ENCODE measurements around the gene FNDC3B. TPM values are rescaled to one million over a fixed set of nuclear protein-coding genes. Genes with fewer than 3 reads are reported as not detected.

The FNDC3B gene
- total and polyA plus RNA-seq, 7 donors = 16.2 to 93.9 (median 50.3) TPM

GRCh38 chr3:172288651-172289050, 249.3 kb downstream of the FNDC3B start:
- Histone ChIP-seq H3K4me1 (peaks cover 0 to 39% (median 25%) of the 10 kb centered on the region in 4 donors), H3K4me3 (no peak overlapping the region), H3K9me3 (no peaks in the 10 kb centered on the region), H3K27ac (peak overlapping the region in 2 of 4 donors; percentile 14 to 47), H3K36me3 (peaks cover 0 to 26% (median 10%) of the 10 kb centered on the region in 4 donors), H3K27me3 (no peaks in the 10 kb centered on the region)
- intact Hi-C loops (cut with DNase I) = loop anchor here (5.0 kb wide), 1 partner anchor 44 kb away; no protein-coding TSS in a partner anchor
- TF ChIP-seq EP300 (IDR thresholded peaks at IDR 0.05) = no peak
- no peak for TF ChIP-seq POLR2A (IDR thresholded peaks at IDR 0.05)
- TF ChIP-seq, protein P1, sequence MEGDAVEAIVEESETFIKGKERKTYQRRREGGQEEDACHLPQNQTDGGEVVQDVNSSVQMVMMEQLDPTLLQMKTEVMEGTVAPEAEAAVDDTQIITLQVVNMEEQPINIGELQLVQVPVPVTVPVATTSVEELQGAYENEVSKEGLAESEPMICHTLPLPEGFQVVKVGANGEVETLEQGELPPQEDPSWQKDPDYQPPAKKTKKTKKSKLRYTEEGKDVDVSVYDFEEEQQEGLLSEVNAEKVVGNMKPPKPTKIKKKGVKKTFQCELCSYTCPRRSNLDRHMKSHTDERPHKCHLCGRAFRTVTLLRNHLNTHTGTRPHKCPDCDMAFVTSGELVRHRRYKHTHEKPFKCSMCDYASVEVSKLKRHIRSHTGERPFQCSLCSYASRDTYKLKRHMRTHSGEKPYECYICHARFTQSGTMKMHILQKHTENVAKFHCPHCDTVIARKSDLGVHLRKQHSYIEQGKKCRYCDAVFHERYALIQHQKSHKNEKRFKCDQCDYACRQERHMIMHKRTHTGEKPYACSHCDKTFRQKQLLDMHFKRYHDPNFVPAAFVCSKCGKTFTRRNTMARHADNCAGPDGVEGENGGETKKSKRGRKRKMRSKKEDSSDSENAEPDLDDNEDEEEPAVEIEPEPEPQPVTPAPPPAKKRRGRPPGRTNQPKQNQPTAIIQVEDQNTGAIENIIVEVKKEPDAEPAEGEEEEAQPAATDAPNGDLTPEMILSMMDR (IDR thresholded peaks at IDR 0.05) = no peak
- no peak for TF ChIP-seq POLR2AphosphoS5 (IDR thresholded peaks at IDR 0.05)
- 71 to 86% methylated on average over 4 of the region's 4 CpGs for WGBS, 2 donors
- no peak for DNase-seq

- H3K4me1 ChIP-seq = peaks cover 0 to 39% (median 22%) of the 10 kb centered on the region in 4 donors
- 83 to 84% methylated on average over 6 of the region's 6 CpGs for WGBS, 2 donors
- peak overlapping the region in 3 of 4 donors; percentile 5 to 49 (median 47) for H3K27ac ChIP-seq
- no peaks in the 10 kb centered on the region for H3K9me3 ChIP-seq
- H3K36me3 ChIP-seq = peaks cover 0 to 31% (median 12%) of the 10 kb centered on the region in 4 donors
- H3K27me3 ChIP-seq = no peaks in the 10 kb centered on the region
- H3K4me3 ChIP-seq = no peak overlapping the region
- TF ChIP-seq POLR2AphosphoS5 (IDR thresholded peaks at IDR 0.05) (no peak), POLR2A (IDR thresholded peaks at IDR 0.05) (no peak)
- TF ChIP-seq, protein P1 (IDR thresholded peaks at IDR 0.05) = peak; percentile 9 to 53 (median 34)
- intact Hi-C loops (cut with DNase I) = loop anchor here (5.0 kb wide), 1 partner anchor 43 kb away; no protein-coding TSS in a partner anchor
- peak; percentile 68 for DNase-seq
These were observed 250.2 kb downstream of the FNDC3B start for GRCh38 chr3:172289583-172289982.

DNA sequence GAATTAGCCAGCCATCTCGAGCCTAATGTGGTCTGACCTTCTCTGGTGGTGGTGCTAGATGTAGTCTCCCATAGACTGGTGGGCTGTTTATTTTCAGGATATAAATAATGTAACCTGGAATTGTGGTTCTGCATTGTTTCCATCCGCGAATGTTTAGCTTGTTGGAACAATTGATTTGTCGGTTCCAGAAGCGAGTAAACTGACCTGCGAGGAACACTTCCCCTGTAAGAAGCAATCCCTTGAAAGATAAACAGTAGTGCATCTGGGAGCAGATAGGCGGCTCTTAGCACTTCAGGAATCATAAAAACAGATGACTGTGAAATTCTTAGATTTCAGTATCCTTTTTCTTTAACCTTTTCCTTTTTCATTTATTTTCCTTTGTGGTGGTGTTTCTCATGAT, 251.1 kb downstream of the FNDC3B start:
- peaks cover 0 to 39% (median 22%) of the 10 kb centered on the region in 4 donors for H3K4me1 ChIP-seq

GRCh38 chr3:172291650-172292049, 252.3 kb downstream of the FNDC3B start:
- TF ChIP-seq POLR2A (IDR thresholded peaks at IDR 0.05) (no peak), POLR2AphosphoS5 (IDR thresholded peaks at IDR 0.05) (no peak), EP300 (IDR thresholded peaks at IDR 0.05) (no peak)
- TF ChIP-seq, protein P1 (IDR thresholded peaks at IDR 0.05) = no peak
- H3K27me3 ChIP-seq = no peaks in the 10 kb centered on the region
- H3K27ac ChIP-seq = no peak overlapping the region
- H3K4me1 ChIP-seq = peaks cover 0 to 35% (median 18%) of the 10 kb centered on the region in 4 donors
- H3K4me3 ChIP-seq = no peak overlapping the region
- 84 to 93% methylated on average over 3 of the region's 3 CpGs for WGBS, 2 donors
- H3K36me3 ChIP-seq = peaks cover 0 to 42% (median 14%) of the 10 kb centered on the region in 4 donors
- DNase-seq = no peak
- intact Hi-C loops (cut with DNase I) = no loop called here
- no peaks in the 10 kb centered on the region for H3K9me3 ChIP-seq

More for the DNA sequence above, 251.1 kb downstream of the FNDC3B start:
- no peaks in the 10 kb centered on the region for H3K9me3 ChIP-seq
- intact Hi-C loops (cut with DNase I) = no loop called here
- no peak for DNase-seq
- no peak overlapping the region for H3K4me3 ChIP-seq
- TF ChIP-seq, protein P1 (IDR thresholded peaks at IDR 0.05) = peak in 1 of 4 experiments; percentile 9
- TF ChIP-seq POLR2AphosphoS5 (IDR thresholded peaks at IDR 0.05) = no peak
- peaks cover 0 to 35% (median 15%) of the 10 kb centered on the region in 4 donors for H3K36me3 ChIP-seq
- H3K27me3 ChIP-seq = no peaks in the 10 kb centered on the region
- WGBS, 2 donors = 82 to 87% methylated on average over 7 of the region's 7 CpGs
- peak overlapping the region in 2 of 4 donors; percentile 47 to 49 for H3K27ac ChIP-seq

DNA sequence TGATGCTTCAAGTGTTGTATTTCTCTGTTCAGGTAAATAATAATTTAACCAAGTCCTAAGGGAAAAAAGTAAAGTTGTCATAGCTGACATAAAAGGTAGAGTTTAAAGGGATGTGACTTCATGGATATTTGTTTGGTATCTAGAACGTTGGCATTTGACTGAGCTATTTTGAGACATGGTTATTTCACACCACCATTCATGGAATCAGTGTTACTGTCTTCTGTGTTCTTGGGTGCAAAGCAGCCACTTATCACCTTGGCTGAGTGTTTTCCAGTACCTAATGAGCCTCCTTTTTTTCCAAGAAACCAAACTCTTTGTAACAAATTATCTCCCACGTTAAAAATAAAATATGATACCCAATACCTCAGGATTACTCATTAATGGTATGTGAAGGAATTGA, 253.0 kb downstream of the FNDC3B start:
- 78 to 84% methylated on average over 2 of the region's 2 CpGs for WGBS, 2 donors
- Histone ChIP-seq H3K27me3 (no peaks in the 10 kb centered on the region), H3K4me1 (peaks cover 0 to 34% (median 18%) of the 10 kb centered on the region in 4 donors), H3K36me3 (peaks cover 0 to 39% (median 11%) of the 10 kb centered on the region in 4 donors), H3K4me3 (no peak overlapping the region), H3K27ac (no peak overlapping the region), H3K9me3 (no peaks in the 10 kb centered on the region)
- TF ChIP-seq POLR2AphosphoS5 (IDR thresholded peaks at IDR 0.05) = no peak
- TF ChIP-seq, protein P1 (IDR thresholded peaks at IDR 0.05) = no peak
- TF ChIP-seq POLR2A (IDR thresholded peaks at IDR 0.05) = no peak
- TF ChIP-seq EP300 (IDR thresholded peaks at IDR 0.05) = no peak
- intact Hi-C loops (cut with DNase I) = no loop called here
- DNase-seq = no peak
